B cell (primary cell): ENCODE measurements around the gene ZNF354B. TPM values are rescaled to one million over a fixed set of nuclear protein-coding genes. Genes with fewer than 3 reads are reported as not detected.

Experiments
- ATAC-seq: fragments of 200-7000 bp; cut with Tn5 transposase; one replicate; pipeline ENCODE4 v1.10.0; 2021; ENCODE audit warnings: low read depth, mild to moderate bottlenecking, moderate number of reproducible peaks, moderate library complexity
- CTCF ChIA-PET: fragments of 350-600 bp; sonication (Branson Sonifier 250); formaldehyde crosslinking; loops from one replicate; lab custom pipeline; 2021; ENCODE audit warnings: antibody characterized with exemption, inconsistent platforms; lab: Charles Lee
- POLR2A ChIA-PET: fragments of 350-600 bp; sonication (Branson Sonifier 250); formaldehyde crosslinking; loops from one replicate; lab custom pipeline; 2021; ENCODE audit warnings: antibody characterized with exemption; lab: Charles Lee
- DNase-seq: peaks from one replicate; pipeline ENCODE4 v3.0.0; 2013
- H2AFZ ChIP-seq: 2 replicates; pipeline ENCODE4 v1.6.1; 2012; ENCODE audit warnings: mild to moderate bottlenecking, low read depth, low read length; ENCODE audit not compliant: insufficient read depth, poor library complexity, severe bottlenecking
- H3K27ac ChIP-seq, 2 donors: 1 replicate in 1 of 2; 2 replicates in 1 of 2; pipeline ENCODE4 v1.5.1; 2012 to 2013; ENCODE audit warnings: low read length in 2 of 2, mild to moderate bottlenecking in 2 of 2, moderate library complexity in 1 of 2
- H3K27me3 ChIP-seq, 4 experiments: fragments of 200-600 bp in 1 of 4; sonication (generic) in 1 of 4; replicated peaks in 1 of 4; 1 replicate in 2 of 4; 2 replicates in 2 of 4; pipeline versions ENCODE4 v1.6.1 to v1.7.0; 2013 to 2016; ENCODE audit warnings: low read length in 3 of 4, mild to moderate bottlenecking in 2 of 4, mixed read lengths in 1 of 4, moderate library complexity in 1 of 4; ENCODE audit not compliant: insufficient read depth in 4 of 4, control insufficient read depth in 3 of 4; ENCODE audit errors: control extremely low read depth in 1 of 4
- H3K36me3 ChIP-seq, 2 experiments: replicated peaks in 1 of 2; 1 replicate in 1 of 2; 2 replicates in 1 of 2; pipeline versions ENCODE4 v1.6.1 to v1.7.1; 2013; ENCODE audit warnings: low read length in 1 of 2; ENCODE audit not compliant: insufficient read depth in 2 of 2, control insufficient read depth in 1 of 2; ENCODE audit errors: control extremely low read depth in 1 of 2, extremely low read depth in 1 of 2
- H3K4me1 ChIP-seq, 2 donors: fragments of 200-600 bp in 1 of 2; sonication (generic) in 1 of 2; 1 replicate in 1 of 2; 2 replicates in 1 of 2; pipeline versions ENCODE4 v1.5.1 to v1.6.1; 2013 to 2017; ENCODE audit warnings: low read length in 2 of 2; ENCODE audit not compliant: control insufficient read depth in 2 of 2, insufficient read depth in 2 of 2
- H3K4me2 ChIP-seq: replicated peaks from 2 replicates; pipeline ENCODE3; 2012; ENCODE audit warnings: mild to moderate bottlenecking, low read depth, low read length; ENCODE audit not compliant: poor library complexity, severe bottlenecking
- H3K4me3 ChIP-seq, 5 experiments: fragments of 200-600 bp in 1 of 5; sonication (generic) in 1 of 5; 1 replicate in 3 of 5; 2 replicates in 2 of 5; pipeline versions ENCODE4 v1.5.1 to v1.7.0; 2011 to 2016; ENCODE audit warnings: low read length in 4 of 5, mild to moderate bottlenecking in 4 of 5, low read depth in 2 of 5, control low read depth in 1 of 5, moderate library complexity in 1 of 5; ENCODE audit not compliant: insufficient read depth in 1 of 5; ENCODE audit errors: control extremely low read depth in 1 of 5, extremely low read depth in 1 of 5
- H3K79me2 ChIP-seq: fragments of 200-600 bp; sonication (generic); one replicate; pipeline ENCODE4 v1.6.0; 2016; ENCODE audit warnings: low read length; ENCODE audit not compliant: control insufficient read depth, insufficient read depth
- H3K9ac ChIP-seq: fragments of 200-600 bp; sonication (generic); 2 replicates; pipeline ENCODE4 v1.6.1; 2017; ENCODE audit warnings: mild to moderate bottlenecking, low read length, moderate library complexity
- H3K9me3 ChIP-seq, 3 donors: one replicate each; pipeline versions ENCODE4 v1.6.1 to v1.7.1; 2013; ENCODE audit warnings: low read length in 2 of 3; ENCODE audit not compliant: control insufficient read depth in 2 of 3, insufficient read depth in 1 of 3; ENCODE audit errors: control extremely low read depth in 1 of 3
- H4K20me1 ChIP-seq: 2 replicates; pipeline ENCODE4 v1.6.0; 2012; ENCODE audit warnings: mild to moderate bottlenecking, low read length; ENCODE audit not compliant: insufficient read depth, control insufficient read depth, poor library complexity, severe bottlenecking
- H3K27ac Mint-ChIP-seq: one replicate; pipeline ENCODE4 v1.8.0; 2021; ENCODE audit warnings: mixed read lengths
- H3K27me3 Mint-ChIP-seq: one replicate; pipeline ENCODE4 v1.8.0; 2021; ENCODE audit warnings: mixed read lengths
- H3K4me1 Mint-ChIP-seq: one replicate; pipeline ENCODE4 v1.8.0; 2021; ENCODE audit warnings: mixed read lengths
- H3K4me3 Mint-ChIP-seq: one replicate; pipeline ENCODE4 v1.8.0; 2021; ENCODE audit warnings: mixed read lengths
- H3K9me3 Mint-ChIP-seq: one replicate; pipeline ENCODE4 v1.8.0; 2022; ENCODE audit warnings: mixed read lengths; ENCODE audit not compliant: insufficient read depth
- CTCF ChIP-seq: fragments of 200-600 bp; IDR thresholded peaks from one replicate; pipeline ENCODE4 v1.8.0; 2022; ENCODE audit warnings: antibody characterized with exemption, mild to moderate bottlenecking
- EZH2 ChIP-seq: IDR thresholded peaks from 2 replicates; pipeline ENCODE4 v1.6.1; 2012; ENCODE audit warnings: borderline replicate concordance, low read depth, mild to moderate bottlenecking, moderate library complexity, low read length; ENCODE audit not compliant: insufficient read depth, poor library complexity, severe bottlenecking
- WGBS: methylation state at CpG from one replicate; pipeline ENCODE4 v1.1.5; 2013; ENCODE audit warnings: missing lambda C conversion rate; ENCODE audit not compliant: insufficient coverage; 5-methylcytosine and 5-hydroxymethylcytosine counted together
- intact Hi-C: fragments of 100-400 bp; cut with micrococcal nuclease; formaldehyde crosslinking; loops from one replicate; pipeline ENCODE4 v1.10.0; 2022
- polyA plus RNA-seq: library from polyadenylated mRNA; depleted of rRNA; stranded (reverse); fragments of >200 nt; gene quantifications from 2 replicates; pipeline ENCODE4 v1.2.3, GENCODE V29; 2012
- total RNA-seq, 2 donors: library from RNA; stranded (reverse); fragments of 120-200 nt in 1 of 2; gene quantifications; 1 replicate in 1 of 2; 2 replicates in 1 of 2; pipeline versions ENCODE4 v1.2.3 to v1.2.4, GENCODE V29; 2013 to 2022

Gene ZNF354B
- total and polyA plus RNA-seq, 2 donors (not counting 1 experiment from before 2014, with no cell fraction given), result 19.5 to 34.6 TPM

GRCh38 chr5:178869577-178869976 is 9.8 kb downstream of the ZNF354B start:
- H3K9me3 Mint-ChIP-seq, result peaks cover 13% of the 10 kb centered on the region
- no peak overlapping the region for H3K4me3 Mint-ChIP-seq
- ChIA-PET POLR2A (no interaction called here), CTCF (no interaction called here)
- no peak overlapping the region for H3K9ac ChIP-seq
- no peak for DNase-seq
- no peaks in the 10 kb centered on the region for H4K20me1 ChIP-seq
- H3K9me3 ChIP-seq, result peaks cover 2 to 16% (median 5%) of the 10 kb centered on the region in 3 donors
- no peak overlapping the region for H3K27ac ChIP-seq
- no peaks in the 10 kb centered on the region for H3K4me1 Mint-ChIP-seq
- no peak overlapping the region for H3K4me3 ChIP-seq
- no peak overlapping the region for H3K27ac Mint-ChIP-seq
- H3K4me2 ChIP-seq, result no peak overlapping the region
- no peak for ATAC-seq
- 88% methylated on average over 7 of the region's 8 CpGs for WGBS
- no peak for TF ChIP-seq EZH2
- TF ChIP-seq CTCF, result no peak
- intact Hi-C loops, result no loop called here
- no peak overlapping the region for H2AFZ ChIP-seq
- H3K79me2 ChIP-seq, result peaks cover 6% of the 10 kb centered on the region
- H3K27me3 ChIP-seq, result no peaks in the 10 kb centered on the region
- no peaks in the 10 kb centered on the region for H3K27me3 Mint-ChIP-seq
- no peaks in the 10 kb centered on the region for H3K4me1 ChIP-seq
- H3K36me3 ChIP-seq, result peaks cover 7 to 54% of the 10 kb centered on the region in 2 experiments

GRCh38 chr5:178870411-178870810 is 10.7 kb downstream of the ZNF354B start:
- POLR2A ChIA-PET, result no interaction called here
- Mint-ChIP-seq H3K27ac (no peak overlapping the region), H3K4me3 (no peak overlapping the region), H3K4me1 (no peaks in the 10 kb centered on the region), H3K9me3 (peaks cover 16% of the 10 kb centered on the region), H3K27me3 (no peaks in the 10 kb centered on the region)
- H3K9ac ChIP-seq, result no peak overlapping the region
- H3K27me3 ChIP-seq, result no peaks in the 10 kb centered on the region
- H3K9me3 ChIP-seq, result peaks cover 2 to 22% (median 11%) of the 10 kb centered on the region in 3 donors
- DNase-seq (no peak), ATAC-seq (no peak)
- H3K27ac ChIP-seq, result no peak overlapping the region
- peaks cover 14% of the 10 kb centered on the region for H3K79me2 ChIP-seq
- H3K4me1 ChIP-seq, result no peaks in the 10 kb centered on the region
- H3K36me3 ChIP-seq, result peaks cover 7 to 61% of the 10 kb centered on the region in 2 experiments
- WGBS, result 95% methylated on average over 7 of the region's 8 CpGs
- H4K20me1 ChIP-seq, result no peaks in the 10 kb centered on the region
- CTCF ChIA-PET, result no interaction called here
- TF ChIP-seq CTCF (no peak), EZH2 (no peak)
- intact Hi-C loops, result no loop called here
- no peak overlapping the region for H3K4me2 ChIP-seq
- no peak overlapping the region for H2AFZ ChIP-seq
- no peak overlapping the region for H3K4me3 ChIP-seq
